GM18907 (cell line): Measurements from ENCODE around the gene RAX.

Experiments used
- ATAC-seq: cut with Tn5 transposase; IDR thresholded peaks from one replicate; pipeline ENCODE4 v1.9.1; 2021; ENCODE audit warnings: mild to moderate bottlenecking, moderate library complexity; ENCODE audit not compliant: unreplicated experiment

Gene RAX

GRCh38 chr18:59249199-59249774 is 24.0 kb downstream of the RAX start:
- no peak for ATAC-seq

- ATAC-seq, result no peak
Observed at GRCh38 chr18:59246796-59247195, 26.5 kb downstream of the RAX start.

GRCh38 chr18:59242906-59243305 is 30.3 kb downstream of the RAX start:
- ATAC-seq, result no peak

- no peak for ATAC-seq
Observed at GRCh38 chr18:59239642-59240041, 33.6 kb downstream of the RAX start.

- ATAC-seq, result no peak
Observed at GRCh38 chr18:59238385-59238784, 34.9 kb downstream of the RAX start.

- ATAC-seq, result no peak
Observed at GRCh38 chr18:59233017-59233410, 40.2 kb downstream of the RAX start.

GRCh38 chr18:59232309-59233016 is 40.8 kb downstream of the RAX start:
- no peak for ATAC-seq

- ATAC-seq, result no peak
Observed at GRCh38 chr18:59231877-59232276, 41.4 kb downstream of the RAX start.

GRCh38 chr18:59231114-59231513 is 42.1 kb downstream of the RAX start:
- ATAC-seq, result no peak

- ATAC-seq, result no peak
Observed at GRCh38 chr18:59229701-59230443, 43.4 kb downstream of the RAX start.

- ATAC-seq, result no peak
Observed at GRCh38 chr18:59229191-59229590, 44.1 kb downstream of the RAX start.

- ATAC-seq, result no peak
Observed at GRCh38 chr18:59228351-59228750, 44.9 kb downstream of the RAX start.

GRCh38 chr18:59222341-59222740 is 50.9 kb downstream of the RAX start:
- no peak for ATAC-seq

- ATAC-seq, result no peak
Observed at GRCh38 chr18:59220784-59221765, 52.2 kb downstream of the RAX start.

- no peak for ATAC-seq
Observed at GRCh38 chr18:59220164-59220783, 53.0 kb downstream of the RAX start.

GRCh38 chr18:59219672-59220163 is 53.5 kb downstream of the RAX start, which contains the start of gene GRP:
TSS of gene GRP (plus strand) at chr18:59220158. CDS start at chr18:59220266, 108 bp downstream.
- ATAC-seq, result no peak

GRCh38 chr18:59218018-59218417 is 55.2 kb downstream of the RAX start:
- no peak for ATAC-seq
